Measurements from ENCODE around the gene RGS8.

DNA sequence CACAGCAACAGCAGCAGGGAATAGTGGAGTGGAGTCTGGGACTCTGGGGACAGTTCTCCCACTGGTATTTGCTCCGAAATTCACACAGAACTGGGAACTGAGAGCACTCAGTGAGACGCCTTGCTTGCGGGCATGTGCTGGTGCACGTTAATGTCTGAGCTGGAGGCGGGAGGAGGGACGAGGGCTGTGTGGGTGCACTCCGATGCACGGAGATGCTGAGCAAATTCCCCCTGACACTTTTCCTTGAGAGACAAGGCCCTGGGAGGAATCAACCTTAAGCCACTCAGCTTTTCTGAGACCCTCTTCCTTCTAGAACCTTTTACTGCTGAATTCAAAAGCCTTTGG lies 2.8 kb downstream of the RGS8 start:
- no peak for TF ChIP-seq SUZ12 (IDR thresholded peaks at IDR 0.05; ENCODE audit: extremely low read depth, insufficient read depth, insufficient read length)
- no peak for TF ChIP-seq YY1 (IDR thresholded peaks at IDR 0.05; ENCODE audit: insufficient read depth, insufficient read length)

Measured in NT2/D1 (cell line).